Bronchial epithelial cell (primary cell): ENCODE data around the gene SMIM23. TPM values are rescaled to one million over a fixed set of nuclear protein-coding genes. Genes with fewer than 3 reads are reported as not detected.

ENCODE experiments used
- DNase-seq: peaks from one replicate; pipeline ENCODE4 v3.0.0-alpha.2; 2010; ENCODE audit warnings: low read depth
- FAIRE-seq: peaks from 2 replicates; lab custom pipeline; 2011; peaks lifted over from hg19 to GRCh38; lab: Jason Lieb, UNC
- H3K27me3 ChIP-seq: 2 replicates; pipeline ENCODE4 v1.5.1; 2011; ENCODE audit warnings: low read length; ENCODE audit not compliant: control insufficient read depth, insufficient read depth
- H3K36me3 ChIP-seq: 2 replicates; pipeline ENCODE4 v1.5.1; 2011; ENCODE audit warnings: low read length; ENCODE audit not compliant: control insufficient read depth, insufficient read depth
- H3K4me3 ChIP-seq: 2 replicates; pipeline ENCODE4 v1.5.1; 2011; ENCODE audit warnings: mild to moderate bottlenecking, low read depth, low read length, control low read depth
- CTCF ChIP-seq: IDR thresholded peaks from 2 replicates; pipeline ENCODE4 v1.5.1; 2011; ENCODE audit warnings: mild to moderate bottlenecking, moderate library complexity, low read length, control low read depth, inconsistent platforms; ENCODE audit not compliant: insufficient read depth, severe bottlenecking
- total RNA-seq: library from RNA; depleted of rRNA; stranded (reverse); fragments of >200 nt; gene quantifications from 2 replicates; pipeline ENCODE4 v1.2.1, GENCODE V29; 2014

SMIM23 gene
- total RNA-seq, 1 donor from 2014 or later: not detected

- Histone ChIP-seq H3K27me3 (no peaks in the 10 kb centered on the region), H3K4me3 (no peak overlapping the region), H3K36me3 (no peaks in the 10 kb centered on the region)
- no peak for TF ChIP-seq CTCF
- FAIRE-seq: no peak
- DNase-seq: no peak
Observed at GRCh38 chr5:171749365-171749764, 36.3 kb upstream of the SMIM23 start.

DNA sequence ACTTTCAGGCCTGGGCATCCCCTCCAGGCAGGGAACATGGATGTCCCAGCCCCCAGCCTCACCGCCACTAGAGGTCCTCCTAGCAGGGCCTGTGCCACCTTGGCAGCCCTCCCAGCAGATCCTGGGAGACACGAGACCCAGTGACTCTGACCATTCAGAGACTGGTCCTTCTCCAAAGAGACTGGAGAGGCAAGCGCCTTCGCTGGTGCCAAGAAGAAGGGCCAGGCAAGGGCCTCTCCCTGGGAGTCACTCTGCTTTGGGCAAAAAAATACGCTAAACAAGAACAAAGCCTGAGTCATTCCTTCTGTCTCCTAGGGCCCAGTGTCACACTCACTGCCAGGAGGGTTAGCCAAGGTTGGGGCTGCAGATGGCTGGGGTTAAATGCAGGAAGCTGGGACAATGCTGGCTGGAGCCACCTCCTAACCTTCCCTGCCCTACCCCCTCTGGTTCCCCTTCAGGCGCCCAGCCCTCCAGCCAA lies 35.3 kb upstream of the SMIM23 start:
- Histone ChIP-seq H3K36me3 (no peaks in the 10 kb centered on the region), H3K4me3 (no peak overlapping the region), H3K27me3 (no peaks in the 10 kb centered on the region)
- FAIRE-seq (no peak), DNase-seq (peak; percentile 8)
- TF ChIP-seq CTCF: peak; percentile 17

DNA sequence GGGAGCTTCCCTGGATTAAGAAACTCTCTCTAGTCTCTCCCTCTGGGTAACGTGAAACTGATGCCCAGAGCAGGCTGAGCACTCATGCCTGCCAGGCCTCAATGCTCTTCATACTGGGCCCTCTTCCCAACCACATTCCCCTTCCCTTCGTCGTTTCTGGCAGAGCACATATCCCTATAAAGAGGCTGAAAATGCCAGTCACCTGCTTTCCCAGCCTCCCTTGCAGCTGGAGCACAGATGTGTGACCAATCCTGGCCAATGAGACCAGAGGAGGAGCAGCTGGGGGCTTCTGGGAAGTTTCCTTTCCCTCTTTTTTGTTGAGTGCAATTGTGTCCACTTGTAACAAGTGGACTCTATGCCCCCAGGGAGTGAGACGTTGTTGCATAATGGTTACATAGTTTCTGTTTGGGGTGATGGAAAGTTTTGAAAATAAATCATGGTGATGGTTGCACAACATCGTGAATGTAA lies 30.2 kb upstream of the SMIM23 start:
- no peaks in the 10 kb centered on the region for H3K36me3 ChIP-seq
- FAIRE-seq (peak; percentile 93), DNase-seq (peak; percentile 13)
- H3K4me3 ChIP-seq: no peak overlapping the region
- H3K27me3 ChIP-seq: no peaks in the 10 kb centered on the region
- TF ChIP-seq CTCF: no peak

DNA sequence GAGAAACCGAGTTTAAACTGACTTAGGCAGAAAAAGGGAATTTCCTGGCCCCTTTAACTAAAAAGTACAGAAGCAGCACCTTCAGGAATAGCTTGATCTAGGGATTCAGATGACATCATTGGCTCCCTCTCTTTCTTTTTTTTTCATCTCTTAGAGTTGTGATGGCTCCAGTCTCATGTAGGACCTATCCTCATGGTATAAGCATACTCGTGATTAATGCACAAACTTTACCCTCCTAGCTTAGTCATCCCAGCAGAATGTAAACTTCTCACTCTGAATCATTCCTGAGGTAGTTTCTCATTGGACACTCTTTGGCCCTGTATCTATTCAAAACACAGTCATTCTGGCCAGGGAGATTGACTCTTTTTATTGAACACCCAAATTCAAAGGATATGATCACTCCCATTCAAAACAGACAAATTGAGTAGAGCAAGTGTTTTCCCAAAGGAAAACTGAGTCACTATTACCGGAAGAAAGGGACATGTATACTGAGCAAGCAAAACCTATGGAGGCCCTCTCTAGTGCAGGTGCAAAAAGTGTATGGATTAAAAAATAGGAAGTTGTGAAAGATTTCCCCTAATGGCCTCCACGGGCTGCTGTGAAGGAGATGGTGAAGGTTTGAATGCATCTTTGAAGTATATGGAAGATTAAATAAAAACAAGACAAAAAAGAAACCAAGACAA lies 27.6 kb upstream of the SMIM23 start:
- FAIRE-seq: peak; percentile 70
- no peak for TF ChIP-seq CTCF
- DNase-seq: peak; percentile 99
- no peaks in the 10 kb centered on the region for H3K27me3 ChIP-seq
- H3K4me3 ChIP-seq: no peak overlapping the region
- H3K36me3 ChIP-seq: no peaks in the 10 kb centered on the region

- Histone ChIP-seq H3K36me3 (no peaks in the 10 kb centered on the region), H3K27me3 (no peaks in the 10 kb centered on the region), H3K4me3 (no peak overlapping the region)
- TF ChIP-seq CTCF: no peak
- FAIRE-seq: no peak
- DNase-seq: no peak
Observed at GRCh38 chr5:171759777-171760176, 25.8 kb upstream of the SMIM23 start.
